CD4-positive, alpha-beta T cell treated with Interferon gamma for 1 hour (primary cell): ENCODE results near the gene KLKB1.
"Not testable (repeated sequence)": the region's sequence is repeated elsewhere in the genome, so short reads cannot be mapped to it uniquely, and the experiment has no call there.

Source experiments
- DNase-seq: peaks from one replicate; pipeline ENCODE4 v3.0.0-alpha.2; 2020

Gene KLKB1

DNA sequence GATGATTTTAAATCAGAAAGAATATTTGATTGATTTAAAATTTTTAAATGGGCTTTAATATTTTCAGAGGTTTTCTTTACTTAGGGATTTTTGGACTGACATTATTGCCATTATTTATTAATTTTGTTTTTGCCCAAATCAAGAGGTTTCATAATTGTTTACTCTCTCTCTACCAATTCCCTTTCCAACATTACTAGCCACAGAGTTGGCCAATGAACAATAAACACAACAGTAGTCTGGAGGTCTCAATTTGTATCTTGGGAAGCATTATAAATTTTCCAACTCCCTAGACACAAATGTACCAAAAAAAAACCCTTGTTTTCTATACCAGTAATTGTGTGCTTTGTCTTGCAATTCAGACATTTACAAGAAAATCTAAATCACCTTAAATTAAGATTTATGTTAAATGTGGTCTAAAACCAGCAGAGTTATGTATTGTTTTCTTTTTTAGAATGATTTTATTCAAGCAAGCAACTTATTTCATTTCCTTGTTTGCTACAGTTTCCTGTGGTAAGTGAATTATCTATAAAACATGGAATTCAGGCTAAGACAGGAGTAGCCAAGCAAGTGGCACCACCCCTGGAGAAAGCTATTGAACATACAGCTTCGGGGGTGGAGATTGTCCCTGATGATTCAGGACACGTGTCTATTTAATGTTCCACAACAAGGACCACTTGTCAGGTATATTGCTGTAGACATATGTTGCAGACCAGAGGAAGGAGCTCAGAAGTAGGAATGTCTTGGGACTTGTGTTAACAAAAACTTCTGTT, 622 bp downstream of the KLKB1 start:
- no peak for DNase-seq

DNA sequence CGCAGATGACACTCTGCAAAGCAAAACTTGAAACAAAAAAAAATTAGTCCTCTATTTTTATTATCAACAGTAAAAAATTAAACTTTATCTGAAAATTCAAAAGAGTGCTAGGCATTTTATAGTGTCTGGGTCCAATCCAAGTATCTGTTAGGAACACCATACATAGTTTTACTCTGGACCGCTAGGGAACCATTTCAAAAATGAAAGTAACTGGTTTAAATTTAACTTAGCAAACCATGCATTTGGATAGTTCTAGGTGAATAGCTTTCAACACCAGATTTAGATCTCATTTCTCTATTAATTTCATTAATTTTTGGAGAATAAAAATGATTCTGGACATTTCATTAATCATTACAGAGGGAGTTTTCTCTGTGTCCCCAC, 1.2 kb downstream of the KLKB1 start:
- DNase-seq = no peak

DNA sequence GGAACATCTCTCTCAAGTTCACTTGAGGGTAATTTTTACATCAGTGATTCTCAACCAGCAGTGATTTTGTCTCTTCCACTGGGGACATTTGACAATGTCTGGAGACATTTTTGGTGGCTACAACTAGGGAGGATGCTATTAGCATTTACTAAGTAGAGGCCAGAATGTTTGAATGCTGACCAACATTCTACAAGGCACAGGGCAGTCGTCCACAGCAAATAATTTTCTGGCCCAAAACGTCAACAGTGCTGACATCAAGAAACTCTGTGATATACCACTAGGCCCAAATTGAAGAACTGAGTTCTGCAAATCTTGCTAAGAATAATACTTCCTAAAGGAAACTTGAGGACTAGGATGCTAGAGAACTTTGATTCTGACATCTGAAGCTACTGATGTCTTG, 7.1 kb downstream of the KLKB1 start:
- no peak for DNase-seq

DNA sequence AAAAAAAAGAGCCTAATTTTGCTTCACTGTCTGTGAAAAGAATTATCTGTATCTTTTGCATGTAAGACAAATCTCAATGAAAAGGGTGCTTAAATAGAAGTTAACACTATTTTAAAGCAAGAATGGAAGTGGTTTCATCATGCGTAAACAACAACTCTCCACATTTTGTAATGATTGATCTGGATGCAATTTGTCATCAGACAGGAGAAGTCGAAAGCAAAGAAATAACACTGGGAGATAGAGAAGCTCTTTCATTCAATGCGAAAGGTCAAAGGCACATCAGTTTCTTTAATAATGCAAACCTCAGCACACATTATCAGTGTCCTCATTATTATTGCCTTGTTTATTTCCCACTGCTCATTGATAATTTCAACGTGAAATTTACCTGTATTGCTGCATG, 8.8 kb downstream of the KLKB1 start:
- no peak for DNase-seq

DNA sequence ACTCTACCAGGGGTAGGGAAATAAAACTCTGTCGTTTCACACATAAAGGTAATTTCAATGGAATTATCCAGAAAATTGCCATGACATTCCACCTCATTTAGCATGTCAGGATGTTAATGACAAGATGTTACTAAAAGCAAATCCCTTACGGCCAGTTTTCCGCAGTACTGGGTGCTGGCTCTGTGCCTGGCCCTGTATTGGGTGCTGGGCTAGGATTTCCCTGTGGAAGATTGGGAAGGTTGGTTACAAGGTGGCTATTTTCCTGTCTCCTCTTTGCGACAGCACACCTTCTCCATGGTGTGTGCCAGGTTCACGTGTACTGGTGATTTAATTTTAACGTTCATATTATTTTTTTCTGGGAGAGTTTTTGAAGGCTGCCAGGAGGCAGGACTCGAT, 13.1 kb downstream of the KLKB1 start:
- no peak for DNase-seq

DNA sequence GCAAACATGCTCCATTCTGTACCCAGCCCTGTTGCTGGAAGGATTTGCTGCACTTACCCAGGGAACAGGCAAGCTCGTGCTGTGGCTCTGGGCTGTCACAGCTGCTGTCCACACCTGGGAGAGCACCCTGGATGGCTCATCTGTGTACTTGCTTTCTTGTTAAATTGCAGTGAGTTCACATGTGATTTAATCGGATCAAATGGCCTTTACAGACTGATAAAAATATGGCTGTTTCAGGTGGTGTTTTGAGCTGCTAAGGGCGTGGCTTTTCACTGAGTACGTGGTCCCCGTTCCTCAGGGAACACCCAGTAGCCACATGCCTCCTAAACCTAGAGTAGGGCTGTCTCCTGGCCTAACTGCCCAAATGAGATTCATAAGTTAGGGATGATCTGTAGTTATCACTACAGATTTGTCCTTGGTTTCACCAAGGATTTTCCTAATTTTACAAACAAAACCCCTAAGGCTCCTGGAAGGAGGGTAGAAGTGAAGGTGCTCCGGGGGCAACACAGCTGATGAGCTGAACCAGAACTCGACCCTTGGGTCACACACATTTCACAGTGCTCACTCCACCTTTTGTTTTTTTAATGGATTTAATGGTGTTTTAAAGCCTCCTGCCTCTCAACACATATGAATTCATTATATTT, 13.7 kb downstream of the KLKB1 start:
- DNase-seq = no peak

DNA sequence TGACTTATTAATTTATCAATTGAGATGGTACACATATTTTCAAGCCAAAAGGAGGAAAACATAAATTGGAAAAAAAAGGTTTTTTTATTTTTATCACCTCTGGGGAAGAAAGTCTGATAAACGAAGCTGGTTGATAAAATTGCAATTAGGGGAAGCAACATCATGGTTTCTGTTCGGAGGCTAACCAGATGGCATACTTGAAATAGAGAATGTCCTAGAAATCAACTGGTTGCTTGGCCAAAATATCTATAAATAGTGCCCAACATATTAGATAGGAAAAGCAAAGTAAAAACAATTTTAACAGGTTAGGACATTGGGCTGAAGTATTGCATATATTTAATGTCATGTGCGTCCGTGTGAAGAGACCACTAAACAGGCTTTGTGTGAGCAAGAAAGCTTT, 14.3 kb downstream of the KLKB1 start:
- DNase-seq = no peak

DNA sequence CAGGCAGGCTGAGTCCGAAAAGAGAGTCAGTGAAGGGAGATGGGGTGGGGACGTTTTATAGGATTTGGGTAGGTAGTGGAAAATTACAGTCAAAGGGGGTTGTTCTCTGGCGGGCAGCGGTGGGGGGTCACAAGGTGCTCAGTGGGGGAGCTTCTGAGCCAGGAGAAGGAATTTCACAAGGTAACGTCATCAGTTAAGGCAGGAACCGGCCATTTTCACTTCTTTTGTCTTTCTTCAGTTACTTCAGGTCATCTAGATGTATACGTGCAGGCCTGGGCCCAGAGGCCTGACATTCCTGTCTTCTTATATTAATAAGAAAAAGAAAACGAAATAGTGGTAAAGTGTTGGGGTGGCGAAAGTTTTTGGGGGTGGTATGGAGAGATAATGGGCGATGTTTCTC, 14.7 kb downstream of the KLKB1 start:
- not testable (repeated sequence) for DNase-seq

DNA sequence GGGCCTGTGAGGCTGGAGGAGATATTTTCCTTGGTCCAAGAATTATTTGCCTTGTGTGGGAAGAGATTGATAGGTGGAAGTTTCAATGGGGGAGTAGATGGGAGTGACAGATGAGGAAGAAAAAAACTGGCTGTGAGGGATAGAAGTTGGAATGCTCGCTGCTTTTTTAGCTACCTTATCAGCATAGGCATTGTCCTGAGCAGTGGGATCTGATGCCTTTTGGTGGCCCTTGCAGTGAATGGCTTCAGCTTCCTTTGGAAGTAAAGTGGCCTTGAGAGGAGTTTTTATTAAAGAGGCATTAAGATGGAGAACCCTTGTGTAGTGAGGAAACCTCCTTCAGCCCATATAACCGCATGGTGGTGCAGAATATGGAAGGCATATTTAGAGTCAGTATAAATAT, 16.0 kb downstream of the KLKB1 start:
- DNase-seq = no peak

DNA sequence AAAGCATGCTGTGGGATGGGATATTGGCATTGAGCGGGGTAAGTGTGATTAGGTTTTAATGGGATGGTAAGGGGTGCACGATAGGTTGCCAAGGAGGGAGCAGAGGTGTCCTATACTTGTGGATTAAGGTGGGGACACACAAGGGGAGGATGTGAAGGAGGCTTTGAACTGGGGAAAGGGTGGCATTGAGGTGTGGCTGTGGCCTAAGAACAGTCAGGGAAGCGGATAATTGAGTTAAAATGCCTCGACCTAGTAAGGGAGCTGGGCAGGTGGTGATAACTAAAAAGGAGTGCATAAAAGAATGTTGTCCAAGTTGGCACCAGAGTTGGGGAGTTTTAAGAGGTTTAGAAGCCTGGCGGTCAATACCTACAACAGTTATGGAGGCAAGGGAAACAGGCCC, 17.5 kb downstream of the KLKB1 start:
- DNase-seq = no peak

DNA sequence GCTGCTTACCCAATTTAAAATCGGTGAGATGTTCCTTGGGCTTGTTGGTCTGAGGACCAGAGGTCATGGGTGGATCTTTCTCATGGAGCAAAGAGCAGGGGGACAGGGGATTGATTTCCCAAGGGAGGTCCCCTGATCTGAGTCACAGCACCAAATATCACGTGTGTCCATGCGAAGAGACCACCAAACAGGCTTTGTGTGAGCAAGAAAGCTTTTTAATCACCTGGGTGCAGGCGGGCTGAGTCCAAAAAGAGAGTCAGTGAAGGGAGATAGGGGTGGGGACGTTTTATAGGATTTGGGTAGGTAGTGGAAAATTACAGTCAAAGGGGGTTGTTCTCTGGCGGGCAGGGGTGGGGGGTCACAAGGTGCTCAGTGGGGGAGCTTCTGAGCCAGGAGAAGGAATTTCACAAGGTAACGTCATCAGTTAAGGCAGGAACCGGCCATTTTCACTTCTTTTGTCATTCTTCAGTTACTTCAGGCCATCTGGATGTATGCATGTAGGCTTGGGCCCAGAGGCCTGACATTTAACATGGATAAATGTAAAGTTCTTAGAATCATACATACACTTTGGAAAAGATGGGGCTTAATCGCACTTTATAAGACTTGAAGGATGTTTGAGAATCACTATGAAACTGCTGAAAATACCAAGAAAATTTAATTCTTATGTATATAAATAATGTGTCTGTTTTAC, 19.9 kb downstream of the KLKB1 start:
- not testable (repeated sequence) for DNase-seq

DNA sequence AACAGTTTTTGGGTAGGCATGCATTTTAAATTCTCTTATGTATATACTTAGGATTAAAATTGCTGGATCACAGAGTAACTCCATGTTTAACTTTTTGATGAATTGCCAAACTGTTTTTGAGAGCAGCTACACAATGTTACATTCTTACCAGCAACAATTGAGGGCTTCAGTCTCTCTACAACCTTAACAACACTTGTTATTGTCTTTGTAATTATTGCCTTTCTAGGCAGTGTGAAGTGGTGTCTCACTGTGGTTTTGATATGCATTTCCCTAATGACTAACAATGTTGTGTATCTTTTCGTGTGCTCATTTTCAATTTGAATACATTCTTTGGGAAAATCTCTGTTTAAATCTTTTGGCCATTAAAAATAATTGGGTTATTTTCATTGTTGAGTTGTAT, 21.3 kb downstream of the KLKB1 start:
- DNase-seq = no peak

DNA sequence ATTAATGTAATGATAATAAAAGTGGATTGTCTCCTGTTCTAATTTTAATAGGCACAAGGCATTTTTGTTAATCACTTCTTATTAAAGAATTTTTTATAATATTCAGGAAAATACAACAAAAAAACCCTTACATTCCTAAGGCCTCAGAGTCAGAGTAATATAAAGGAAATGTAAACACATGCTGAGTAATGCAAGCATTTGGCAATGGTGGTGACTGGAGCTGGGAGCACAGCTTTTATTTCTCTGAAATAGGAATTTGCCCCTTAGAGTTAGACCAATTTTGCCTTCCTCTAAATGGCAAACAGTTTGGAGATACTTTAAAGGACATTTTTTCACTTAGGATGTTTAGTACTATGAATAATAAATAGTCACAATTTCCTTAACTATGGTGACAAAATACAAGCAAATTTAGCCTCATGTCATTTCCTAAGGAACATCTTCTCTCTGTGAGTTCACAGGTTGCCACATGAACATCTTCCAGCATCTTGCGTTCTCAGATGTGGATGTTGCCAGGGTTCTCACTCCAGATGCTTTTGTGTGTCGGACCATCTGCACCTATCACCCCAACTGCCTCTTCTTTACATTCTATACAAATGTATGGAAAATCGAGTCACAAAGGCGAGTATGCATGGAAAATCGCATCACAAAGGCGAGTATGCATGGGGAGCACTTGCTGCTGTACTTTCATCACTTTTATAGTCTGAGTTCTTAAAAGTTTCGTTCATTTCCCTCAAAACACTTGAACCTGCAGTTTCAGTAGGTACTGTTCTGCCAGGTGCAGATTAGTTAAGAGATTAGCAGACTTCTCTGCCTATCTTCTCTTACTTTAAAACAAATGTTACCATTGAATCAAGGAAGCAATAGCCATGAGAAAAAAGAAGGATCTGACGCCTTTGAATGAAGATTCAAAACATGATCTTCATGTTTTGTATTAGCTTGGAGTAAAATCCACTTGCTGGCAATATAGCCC, 22.8 kb downstream of the KLKB1 start:
- DNase-seq = no peak

DNA sequence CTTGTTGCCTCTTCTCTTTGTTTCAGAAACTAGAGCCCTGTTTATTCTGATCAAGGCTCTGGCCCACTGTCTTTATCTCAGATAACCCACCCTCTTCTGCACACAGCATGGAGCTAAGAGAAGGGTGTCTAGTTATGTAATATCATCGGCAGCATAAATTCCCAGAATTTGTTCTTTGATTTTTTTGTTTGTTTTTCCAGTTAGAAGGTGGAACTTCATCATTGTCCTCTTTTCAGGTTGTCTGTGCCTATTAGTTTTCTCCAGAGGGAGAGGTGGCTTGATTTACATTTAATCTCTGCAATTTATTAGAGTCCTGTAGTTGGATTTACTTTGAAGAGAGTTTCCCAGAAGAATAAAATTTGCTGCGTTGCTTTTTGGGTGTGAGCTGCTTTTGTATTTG, 23.5 kb downstream of the KLKB1 start:
- no peak for DNase-seq

DNA sequence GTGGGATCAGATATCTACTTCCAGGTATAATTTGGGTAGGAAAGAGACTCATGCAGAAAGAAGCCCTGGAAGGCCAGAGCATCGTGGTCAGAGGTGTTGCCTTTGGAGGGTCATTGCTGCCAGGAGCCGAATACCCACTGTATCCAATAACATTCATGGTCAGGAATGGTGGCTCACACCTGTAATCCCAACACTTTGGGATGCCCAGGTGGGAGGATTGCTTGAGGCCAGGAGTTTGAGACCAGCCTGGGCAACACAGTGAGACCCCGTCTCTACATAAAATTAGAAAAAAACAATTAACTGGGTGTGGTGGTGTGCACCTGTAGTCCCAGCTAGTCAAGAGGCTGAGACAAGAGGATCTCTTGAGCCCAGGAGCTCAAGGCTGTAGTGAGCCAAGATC, 27.8 kb downstream of the KLKB1 start:
- no peak for DNase-seq

DNA sequence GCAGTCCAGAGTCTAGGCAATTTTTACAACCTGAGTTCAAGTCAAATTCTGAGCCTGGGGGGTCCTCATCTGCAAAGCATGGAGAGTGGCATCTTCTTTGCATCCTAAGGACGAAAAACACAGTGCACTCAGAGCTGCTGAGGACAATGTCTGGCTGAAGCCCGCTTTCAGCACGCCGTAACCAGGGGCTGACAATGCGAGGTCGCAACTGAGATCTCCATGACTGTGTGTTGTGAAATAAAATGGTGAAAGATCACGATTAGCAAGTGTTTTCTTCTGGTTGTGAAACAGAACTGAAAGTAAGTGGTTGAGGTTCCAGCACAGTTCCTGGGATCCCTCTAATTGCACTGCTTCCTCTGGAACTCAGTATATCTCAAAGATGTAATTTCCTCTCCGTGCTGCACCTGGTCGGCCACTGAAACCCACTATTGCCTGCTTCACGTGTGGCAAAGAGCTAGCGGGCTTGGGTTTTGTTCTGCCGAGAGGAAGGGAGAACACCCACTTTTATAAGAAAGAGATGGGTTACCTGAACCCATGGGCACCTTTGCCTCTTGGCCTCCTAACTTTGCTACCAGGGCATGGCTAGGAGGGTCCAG, 31.0 kb downstream of the KLKB1 start:
- no peak for DNase-seq

DNA sequence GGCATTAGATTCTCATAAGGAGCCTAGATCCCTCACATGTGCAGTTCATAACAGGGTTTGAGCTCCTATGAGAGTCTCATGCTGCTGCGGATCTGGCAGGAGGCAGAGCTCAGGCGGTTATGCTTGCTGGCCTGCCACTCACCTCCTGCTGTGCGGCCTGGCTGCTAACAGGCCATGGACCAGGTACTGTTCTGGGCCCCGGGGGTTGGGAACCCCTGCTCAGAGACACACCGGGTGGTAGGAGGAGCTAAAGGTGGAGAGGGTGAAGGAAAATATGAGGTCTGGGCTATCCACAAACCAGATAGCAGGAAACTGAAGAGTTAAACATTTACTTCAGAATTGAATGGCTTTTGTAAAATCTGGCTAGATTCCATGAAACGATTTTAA, 32.8 kb downstream of the KLKB1 start:
- no peak for DNase-seq

DNA sequence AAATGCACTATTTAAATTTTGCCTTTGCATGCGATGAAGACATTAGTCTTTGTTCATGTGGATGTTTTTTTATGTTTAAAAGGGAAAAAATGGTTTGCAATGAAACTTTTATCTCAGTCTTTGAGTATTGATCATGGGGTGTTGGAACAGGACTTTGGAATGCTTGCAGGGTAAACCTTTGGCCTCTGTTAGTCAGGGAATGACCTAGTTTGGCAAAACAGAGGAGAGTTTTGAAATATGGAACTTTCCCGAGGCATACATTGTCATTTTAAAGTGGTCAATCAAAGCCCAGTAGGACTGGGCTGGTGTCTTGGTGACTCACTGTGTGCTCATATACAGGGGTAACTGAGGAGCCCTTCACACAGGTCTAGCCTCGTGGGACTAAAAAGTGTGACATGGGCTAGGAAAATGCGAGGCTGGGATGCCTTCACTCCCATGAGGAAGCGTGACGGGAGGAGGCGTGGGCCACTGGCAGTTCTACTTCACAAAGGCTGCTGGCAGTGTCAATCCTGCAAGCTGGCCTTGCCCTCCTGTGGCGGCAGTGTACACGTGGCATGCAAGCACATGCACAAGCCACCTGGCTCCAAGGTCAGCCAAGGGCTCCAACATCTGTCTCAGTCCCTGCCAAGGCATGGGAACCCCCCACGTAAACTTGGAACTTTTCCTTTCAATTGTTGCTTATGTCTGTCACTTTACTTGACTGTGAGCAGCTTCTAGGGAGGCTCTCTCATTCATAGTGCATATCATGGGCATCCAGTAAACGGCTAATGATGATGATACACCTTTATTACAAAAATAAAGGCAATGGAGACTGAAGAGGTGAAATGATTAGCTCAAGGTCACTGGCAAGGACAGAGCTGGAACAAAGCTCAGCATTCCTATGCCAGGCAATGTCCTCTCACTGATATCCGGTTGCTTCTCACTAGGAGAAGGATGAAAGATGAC, 33.5 kb downstream of the KLKB1 start:
- DNase-seq = no peak

DNA sequence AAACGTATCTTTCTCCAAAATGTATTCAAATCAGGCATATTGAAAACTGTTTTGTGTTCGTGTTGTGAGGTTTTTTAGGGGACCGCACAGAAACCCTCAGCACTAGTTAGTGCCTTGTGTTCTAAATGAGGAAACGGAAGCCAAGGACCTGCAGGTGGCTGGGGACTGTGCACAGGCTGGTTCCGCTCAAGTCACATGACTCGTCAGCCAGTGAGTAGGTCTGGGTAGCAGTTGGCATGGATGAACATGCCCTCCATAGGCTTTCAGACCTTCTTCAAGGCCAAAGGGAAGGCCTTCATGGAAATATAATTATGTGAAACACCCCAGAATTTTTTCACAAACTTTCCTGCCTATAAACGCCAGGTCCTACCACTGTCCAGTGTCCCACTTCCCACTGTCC, 37.4 kb downstream of the KLKB1 start:
- no peak for DNase-seq

DNA sequence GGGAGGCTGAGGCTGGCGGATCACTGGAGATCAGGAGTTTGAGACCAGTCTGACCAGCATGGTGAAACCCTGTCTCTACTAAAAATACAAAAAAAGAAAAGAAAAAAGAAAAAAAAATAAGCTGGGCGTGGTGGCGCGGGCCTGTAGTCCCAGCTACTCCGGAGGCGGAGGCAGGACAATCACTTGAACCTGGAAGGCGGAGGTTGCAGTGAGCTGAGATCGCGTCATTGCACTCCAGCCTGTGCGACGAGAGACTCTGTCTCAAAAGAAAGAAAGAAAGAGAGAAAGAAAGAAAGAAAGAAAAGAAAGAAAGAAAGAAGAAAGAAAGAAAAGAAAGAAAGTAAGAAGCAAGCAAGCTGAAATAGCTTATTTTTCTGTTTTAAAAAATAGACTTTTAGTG, 37.9 kb downstream of the KLKB1 start:
- DNase-seq = not testable (repeated sequence)
